Ovary (tissue), 9 donors: Measurements from ENCODE around the gene AFF3. TPM values are rescaled to one million over a fixed set of nuclear protein-coding genes. Genes with fewer than 3 reads are reported as not detected.
"Not testable (repeated sequence)": the region's sequence is repeated elsewhere in the genome, so short reads cannot be mapped to it uniquely, and the experiment has no call there.

Experiments used
- DNase-seq, 5 donors: peaks; one replicate each; pipeline ENCODE4 v3.0.0-alpha.2; 2019 to 2020
- H3K27ac ChIP-seq, 2 donors: fragments of 200-600 bp; one replicate each; pipeline versions ENCODE4 v1.5.1 to v1.8.0; 2019 to 2022
- H3K27me3 ChIP-seq: fragments of 200-600 bp; one replicate; pipeline ENCODE4 v1.8.0; 2022
- H3K36me3 ChIP-seq: fragments of 200-600 bp; sonication (generic); one replicate; pipeline ENCODE4 v1.5.1; 2019
- H3K4me1 ChIP-seq: one replicate; pipeline ENCODE4 v1.8.1; 2013; ENCODE audit warnings: mild to moderate bottlenecking, moderate library complexity; ENCODE audit not compliant: insufficient read depth
- H3K4me3 ChIP-seq: fragments of 200-600 bp; sonication (generic); one replicate; pipeline ENCODE4 v1.5.1; 2017
- H3K9me3 ChIP-seq, 2 donors: fragments of 200-600 bp in 1 of 2; sonication (generic) in 1 of 2; one replicate each; pipeline versions ENCODE4 v1.5.1 to v1.8.1; 2013 to 2019; ENCODE audit warnings: mild to moderate bottlenecking in 1 of 2, moderate library complexity in 1 of 2
- EP300 ChIP-seq: sonication (generic); formaldehyde crosslinking; IDR thresholded peaks from one replicate; pipeline ENCODE4 v1.6.1; 2017; ENCODE audit warnings: antibody characterized with exemption
- POLR2A ChIP-seq: fragments of 450-650 bp; IDR thresholded peaks from one replicate; pipeline ENCODE4 v1.6.1; 2017; ENCODE audit warnings: antibody characterized with exemption, mild to moderate bottlenecking, moderate library complexity
- WGBS, 3 donors: extraction: QIAGEN DNeasy Blood & Tissue Kit in 1 of 3; methylation state at CpG; one replicate each; pipeline versions ENCODE4 v1.1.5 to v1.1.7; 2013 to 2017; 5-methylcytosine and 5-hydroxymethylcytosine counted together
- intact Hi-C, 4 donors: fragments of 100-400 bp; cut with DNase I; formaldehyde crosslinking; loops; one replicate each; pipeline versions ENCODE4 v1.11.0 to v1.15.1; 2022 to 2023
- polyA plus RNA-seq, 2 donors: library from polyadenylated mRNA; stranded (reverse); fragments of 200-250 nt in 1 of 2; fragments of 350-450 nt in 1 of 2; fragmentation: Illumina TruSeq in 1 of 2; extraction: RNeasy Lipid Tissue Mini Kit (QIAGEN cat#74804) in 1 of 2; gene quantifications; one replicate each; pipeline ENCODE4 v1.2.3, GENCODE V29; 2013 to 2014
- total RNA-seq, 7 donors: library from RNA; depleted of rRNA in 2 of 7; stranded (reverse); fragments of >200 nt in 2 of 7; fragmentation: NEBNext Ultra II Directional in 3 of 7; extraction: Animal tissue kit (Norgen Biotek cat#: 25700) in 3 of 7; gene quantifications; one replicate each; pipeline versions ENCODE4 v1.1.0 to v1.2.4, GENCODE V29; 2016 to 2023
- TF ChIP-seq, protein P1 (sequence below), 3 donors: fragments of 450-650 bp in 2 of 3; fragments of 200-600 bp in 1 of 3; IDR thresholded peaks; one replicate each; pipeline versions ENCODE4 v1.5.1 to v1.8.0; 2016 to 2022; ENCODE audit warnings: antibody characterized with exemption in 3 of 3, mild to moderate bottlenecking in 1 of 3
- donor health status: DM: no; HTN: no; CAD: no; lungs with moderate emphysema.
- donor health status: DM: no; HTN: no; CAD: no.
- donor health status: Bipolar disorder and iron deficiency.
- donor health status: DM: yes; HTN: yes; CAD: no.
- donor health status: DM: no; HTN: no; CAD: no.
- donor health status: DM: yes; HTN: yes; CAD: no.

Gene AFF3
- total and polyA plus RNA-seq, 9 donors = 5.9 to 40.8 (median 25.7) TPM

DNA sequence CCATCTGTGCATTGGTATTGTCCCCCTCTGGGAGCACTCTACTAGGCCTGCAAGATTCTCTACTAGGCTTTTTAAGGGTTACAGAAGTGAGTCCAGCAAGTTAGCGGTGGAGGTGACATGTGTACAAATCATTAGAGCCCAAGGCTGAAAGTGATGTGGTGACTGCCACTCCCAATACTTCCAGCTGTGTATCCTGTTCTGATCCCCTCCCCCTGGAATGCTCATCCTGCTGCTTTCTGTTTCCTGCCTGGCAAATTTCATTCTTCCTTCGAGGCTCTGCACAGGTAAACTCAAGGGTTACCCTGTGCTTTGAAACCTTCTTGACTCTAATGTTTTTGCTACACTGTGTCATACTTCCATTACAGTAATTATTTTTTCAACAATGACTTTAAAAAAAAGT is 394.0 kb downstream of the AFF3 start:
- Histone ChIP-seq H3K4me1 (peaks cover 2% of the 10 kb centered on the region), H3K9me3 (no peaks in the 10 kb centered on the region), H3K4me3 (no peak overlapping the region), H3K27me3 (no peaks in the 10 kb centered on the region), H3K36me3 (no peaks in the 10 kb centered on the region), H3K27ac (no peak overlapping the region)
- TF ChIP-seq, protein P1, sequence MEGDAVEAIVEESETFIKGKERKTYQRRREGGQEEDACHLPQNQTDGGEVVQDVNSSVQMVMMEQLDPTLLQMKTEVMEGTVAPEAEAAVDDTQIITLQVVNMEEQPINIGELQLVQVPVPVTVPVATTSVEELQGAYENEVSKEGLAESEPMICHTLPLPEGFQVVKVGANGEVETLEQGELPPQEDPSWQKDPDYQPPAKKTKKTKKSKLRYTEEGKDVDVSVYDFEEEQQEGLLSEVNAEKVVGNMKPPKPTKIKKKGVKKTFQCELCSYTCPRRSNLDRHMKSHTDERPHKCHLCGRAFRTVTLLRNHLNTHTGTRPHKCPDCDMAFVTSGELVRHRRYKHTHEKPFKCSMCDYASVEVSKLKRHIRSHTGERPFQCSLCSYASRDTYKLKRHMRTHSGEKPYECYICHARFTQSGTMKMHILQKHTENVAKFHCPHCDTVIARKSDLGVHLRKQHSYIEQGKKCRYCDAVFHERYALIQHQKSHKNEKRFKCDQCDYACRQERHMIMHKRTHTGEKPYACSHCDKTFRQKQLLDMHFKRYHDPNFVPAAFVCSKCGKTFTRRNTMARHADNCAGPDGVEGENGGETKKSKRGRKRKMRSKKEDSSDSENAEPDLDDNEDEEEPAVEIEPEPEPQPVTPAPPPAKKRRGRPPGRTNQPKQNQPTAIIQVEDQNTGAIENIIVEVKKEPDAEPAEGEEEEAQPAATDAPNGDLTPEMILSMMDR (IDR thresholded peaks at IDR 0.05) = no peak
- TF ChIP-seq POLR2A (no peak), EP300 (no peak)
- WGBS, 3 donors = 57 to 62% (median 58%) methylated on average over 2 of the region's 2 CpGs
- intact Hi-C loops = no loop called here
- no peak for DNase-seq

DNA sequence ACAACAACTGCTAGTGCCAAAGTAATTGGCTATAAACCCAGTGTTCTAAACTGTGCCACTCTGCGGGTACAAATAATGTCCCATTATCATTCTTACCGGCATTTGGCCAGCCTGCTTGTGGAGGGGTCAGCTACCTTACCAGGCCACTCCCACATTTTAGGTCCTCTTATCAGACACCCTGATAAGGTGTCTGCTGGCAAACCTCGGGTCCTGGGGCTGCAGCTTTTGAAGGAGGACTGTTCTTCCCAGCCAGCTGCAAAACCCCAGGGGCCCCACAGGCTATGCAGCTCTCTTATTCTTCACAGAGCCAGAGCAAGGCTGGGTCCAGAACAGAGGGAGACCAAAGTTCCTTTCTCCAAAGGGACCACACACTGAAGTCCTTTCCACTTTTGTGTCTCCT is 394.5 kb downstream of the AFF3 start:
- DNase-seq = no peak
- Histone ChIP-seq H3K36me3 (no peaks in the 10 kb centered on the region), H3K4me1 (peaks cover 2% of the 10 kb centered on the region), H3K27me3 (no peaks in the 10 kb centered on the region), H3K9me3 (no peaks in the 10 kb centered on the region), H3K4me3 (no peak overlapping the region), H3K27ac (no peak overlapping the region)
- TF ChIP-seq EP300 = no peak
- TF ChIP-seq POLR2A = no peak
- TF ChIP-seq, protein P1 (IDR thresholded peaks at IDR 0.05) = no peak
- intact Hi-C loops = no loop called here
- WGBS, 3 donors = 53 to 68% (median 57%) methylated on average over 3 of the region's 3 CpGs

DNA sequence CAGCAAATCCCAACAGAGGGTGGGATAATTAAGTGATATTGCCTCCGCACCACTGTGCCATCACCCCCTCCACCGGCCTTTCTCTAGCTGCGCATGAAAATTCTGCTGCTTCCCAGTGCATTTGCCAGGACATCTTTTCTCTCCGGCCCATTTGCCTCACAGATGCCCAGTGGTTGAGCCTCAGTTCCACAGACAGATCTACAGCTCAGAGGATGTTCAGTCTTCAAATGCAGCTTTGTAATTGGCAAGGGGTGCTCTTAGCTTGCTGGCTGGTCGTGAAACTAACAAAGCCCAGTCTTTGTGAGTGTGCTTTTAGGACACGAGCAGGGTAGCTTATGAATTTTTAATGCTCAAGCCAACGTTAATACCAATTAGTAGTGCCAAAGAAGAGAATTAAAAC is 399.2 kb downstream of the AFF3 start:
- Histone ChIP-seq H3K4me1 (no peaks in the 10 kb centered on the region), H3K36me3 (no peaks in the 10 kb centered on the region), H3K9me3 (no peaks in the 10 kb centered on the region), H3K4me3 (no peak overlapping the region), H3K27ac (no peak overlapping the region), H3K27me3 (no peaks in the 10 kb centered on the region)
- WGBS, 3 donors = 92 to 94% (median 93%) methylated on average over 7 of the region's 7 CpGs
- intact Hi-C loops = no loop called here
- DNase-seq = no peak
- TF ChIP-seq, protein P1 (IDR thresholded peaks at IDR 0.05) = no peak
- TF ChIP-seq POLR2A (no peak), EP300 (no peak)

DNA sequence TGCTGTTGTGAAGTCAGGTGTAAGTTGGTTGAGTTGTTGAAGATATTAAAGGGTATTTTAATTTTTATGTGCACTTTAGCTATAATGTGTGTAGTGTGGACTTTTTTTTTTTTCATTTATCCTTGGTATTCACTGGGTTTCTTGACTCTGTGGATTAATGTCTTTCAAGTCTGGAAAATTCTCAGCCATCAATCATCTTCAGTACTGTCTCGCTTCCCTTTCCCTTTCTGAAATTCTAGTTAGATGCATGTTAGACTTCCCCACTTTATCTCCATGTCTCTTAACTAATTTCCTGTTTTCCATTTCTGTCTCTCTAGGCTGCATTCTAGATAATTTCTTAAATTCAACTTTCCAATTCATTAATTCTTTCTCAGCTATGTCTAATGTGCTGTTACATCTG is 404.9 kb downstream of the AFF3 start:
- H3K4me1 ChIP-seq = no peaks in the 10 kb centered on the region
- no peaks in the 10 kb centered on the region for H3K27me3 ChIP-seq
- DNase-seq = no peak
- WGBS, 3 donors = 90 to 98% (median 93%) methylated on average over 1 of the region's 1 CpG
- intact Hi-C loops = no loop called here
- no peak overlapping the region for H3K27ac ChIP-seq
- no peak overlapping the region for H3K4me3 ChIP-seq
- TF ChIP-seq, protein P1 (IDR thresholded peaks at IDR 0.05) = no peak
- TF ChIP-seq POLR2A = no peak
- TF ChIP-seq EP300 = no peak
- H3K36me3 ChIP-seq = no peaks in the 10 kb centered on the region
- H3K9me3 ChIP-seq = no peaks in the 10 kb centered on the region

DNA sequence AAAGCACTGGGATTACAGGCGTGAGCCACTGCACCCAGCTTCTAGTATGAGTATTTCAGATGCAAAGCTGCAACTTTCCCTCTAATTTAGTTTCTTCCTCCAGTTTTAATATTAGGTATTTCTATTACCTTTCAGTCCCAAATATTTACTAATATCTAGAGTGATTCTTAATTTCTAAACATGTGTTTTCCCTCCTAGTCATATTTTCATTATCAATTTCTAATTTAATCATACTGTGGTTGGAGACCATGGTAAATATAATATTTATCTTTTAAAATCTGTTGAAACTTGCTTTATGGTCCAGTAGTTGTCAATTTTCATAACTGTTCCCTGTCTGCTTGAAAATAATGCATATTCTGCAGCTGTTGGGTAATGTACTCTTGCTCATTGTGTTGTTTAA is 406.6 kb downstream of the AFF3 start:
- no peaks in the 10 kb centered on the region for H3K36me3 ChIP-seq
- H3K27me3 ChIP-seq = no peaks in the 10 kb centered on the region
- no peak overlapping the region for H3K27ac ChIP-seq
- intact Hi-C loops = no loop called here
- no peaks in the 10 kb centered on the region for H3K9me3 ChIP-seq
- DNase-seq = no peak
- no peak overlapping the region for H3K4me3 ChIP-seq
- WGBS, 3 donors = 81 to 92% (median 81%) methylated on average over 1 of the region's 1 CpG
- no peaks in the 10 kb centered on the region for H3K4me1 ChIP-seq
- TF ChIP-seq POLR2A = no peak

DNA sequence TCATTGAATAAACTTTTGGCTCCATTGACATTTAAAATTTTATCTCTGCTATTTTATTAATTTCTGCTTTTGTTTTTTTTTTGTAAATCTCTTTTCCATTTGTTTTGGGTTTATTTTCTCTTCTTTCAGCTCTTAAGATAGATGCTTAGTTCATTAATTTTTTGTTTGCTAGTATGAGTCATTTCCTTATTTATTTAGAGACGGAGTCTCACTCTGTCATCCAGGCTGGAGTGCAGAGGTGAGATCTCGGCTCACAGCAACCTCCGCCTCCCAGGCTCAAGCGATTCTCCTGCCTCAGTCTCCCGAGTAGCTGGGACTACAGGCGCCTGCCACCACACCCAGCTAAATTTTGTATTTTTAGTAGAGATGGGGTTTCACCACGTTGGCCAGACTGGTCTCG is 407.1 kb downstream of the AFF3 start:
- H3K27me3 ChIP-seq, intact Hi-C loops, H3K4me3 ChIP-seq, H3K36me3 ChIP-seq, H3K9me3 ChIP-seq, H3K4me1 ChIP-seq, H3K27ac ChIP-seq, DNase-seq: not testable (repeated sequence)
- WGBS, 3 donors = 56 to 72% (median 63%) methylated on average over 8 of the region's 8 CpGs
